NCI-H510A treated with DMSO at 0.1 percent for 48 hours (cell line): Measurements from ENCODE around the gene ERC2.

Source experiments
- DNase-seq: peaks from one replicate; lab custom pipeline; 2025; lab: John Stamatoyannopoulos, UW

The ERC2 gene

GRCh38 chr3:55585856-55586255 lies 882.4 kb downstream of the ERC2 start:
- no peak for DNase-seq

GRCh38 chr3:55584716-55585368 lies 883.4 kb downstream of the ERC2 start:
- DNase-seq, result no peak

GRCh38 chr3:55584030-55584429 lies 884.2 kb downstream of the ERC2 start:
- no peak for DNase-seq

- no peak for DNase-seq
These were observed 884.8 kb downstream of the ERC2 start for GRCh38 chr3:55583475-55583874.

- DNase-seq, result no peak
These were observed 888.8 kb downstream of the ERC2 start for GRCh38 chr3:55579496-55579895.

GRCh38 chr3:55576621-55577388 lies 891.5 kb downstream of the ERC2 start:
- DNase-seq, result no peak

- DNase-seq, result no peak
These were observed 893.6 kb downstream of the ERC2 start for GRCh38 chr3:55574671-55575070.

- DNase-seq, result no peak
These were observed 895.5 kb downstream of the ERC2 start for GRCh38 chr3:55572816-55573215.

- DNase-seq, result no peak
These were observed 896.4 kb downstream of the ERC2 start for GRCh38 chr3:55571913-55572312.

- DNase-seq, result no peak
These were observed 897.0 kb downstream of the ERC2 start for GRCh38 chr3:55571216-55571813.

GRCh38 chr3:55570271-55570711 lies 898.0 kb downstream of the ERC2 start:
- no peak for DNase-seq

GRCh38 chr3:55569033-55569599 lies 899.2 kb downstream of the ERC2 start:
- DNase-seq, result no peak

- DNase-seq, result no peak
These were observed 900.7 kb downstream of the ERC2 start for GRCh38 chr3:55567615-55568014.

GRCh38 chr3:55567121-55567520 lies 901.1 kb downstream of the ERC2 start:
- DNase-seq, result no peak

- no peak for DNase-seq
These were observed 902.7 kb downstream of the ERC2 start for GRCh38 chr3:55565521-55565920.

- DNase-seq, result no peak
These were observed 903.5 kb downstream of the ERC2 start for GRCh38 chr3:55564726-55565125.

GRCh38 chr3:55562700-55563099 lies 905.6 kb downstream of the ERC2 start:
- no peak for DNase-seq

- DNase-seq, result no peak
These were observed 908.5 kb downstream of the ERC2 start for GRCh38 chr3:55559500-55560423.

- DNase-seq, result no peak
These were observed 910.0 kb downstream of the ERC2 start for GRCh38 chr3:55558316-55558715.

GRCh38 chr3:55557549-55557948 lies 910.7 kb downstream of the ERC2 start:
- no peak for DNase-seq

GRCh38 chr3:55556619-55557537 lies 911.4 kb downstream of the ERC2 start:
- no peak for DNase-seq
